Stimulated activated naive B cell treated with anti-CD40 and anti-IgM and Interleukin-4, amounts not matched to agents 10 μg/mL and 1 μg/mL and 100 μg/mL, for 72 hours (primary cell): ENCODE measurements around the gene CHST13.

Experiments used
- ATAC-seq, 2 donors: fragments of 150-1000 bp; cut with Tn5 transposase; replicated peaks; 2 replicates each; pipeline ENCODE4 v1.10.0; 2021; ENCODE audit warnings: moderate library complexity in 1 of 2
- DNase-seq: peaks from one replicate; pipeline ENCODE4 v3.0.0; 2021
- H3K27ac Mint-ChIP-seq: one replicate; pipeline ENCODE4 v1.8.0; 2022; ENCODE audit warnings: mild to moderate bottlenecking, mixed read lengths
- H3K27me3 Mint-ChIP-seq, 2 donors: one replicate each; pipeline ENCODE4 v1.8.0; 2022; ENCODE audit warnings: mixed read lengths in 2 of 2
- H3K36me3 Mint-ChIP-seq, 2 donors: one replicate each; pipeline ENCODE4 v1.8.0; 2022; ENCODE audit warnings: mixed read lengths in 2 of 2, mild to moderate bottlenecking in 1 of 2
- H3K4me1 Mint-ChIP-seq, 2 donors: one replicate each; pipeline ENCODE4 v1.8.0; 2022; ENCODE audit warnings: mixed read lengths in 2 of 2, mild to moderate bottlenecking in 1 of 2
- H3K4me3 Mint-ChIP-seq, 2 donors: one replicate each; pipeline ENCODE4 v1.8.0; 2022; ENCODE audit warnings: mild to moderate bottlenecking in 2 of 2, mixed read lengths in 2 of 2, moderate library complexity in 1 of 2
- H3K9me3 Mint-ChIP-seq, 2 donors: one replicate each; pipeline ENCODE4 v1.8.0; 2022; ENCODE audit warnings: mixed read lengths in 2 of 2, mild to moderate bottlenecking in 1 of 2

Gene CHST13

GRCh38 chr3:126541628-126542339, 17.8 kb downstream of the CHST13 start:
- Mint-ChIP-seq H3K36me3 (no peaks in the 10 kb centered on the region), H3K27ac (no peak overlapping the region), H3K4me3 (no peak overlapping the region), H3K4me1 (peaks cover 0 to 15% of the 10 kb centered on the region in 2 donors), H3K27me3 (peaks cover 14 to 20% of the 10 kb centered on the region in 2 donors), H3K9me3 (peaks cover 0 to 3% of the 10 kb centered on the region in 2 donors)
- DNase-seq: no peak
- no peak for ATAC-seq

- no peak overlapping the region for H3K27ac Mint-ChIP-seq
- ATAC-seq: no peak
- H3K27me3 Mint-ChIP-seq: peaks cover 9 to 20% of the 10 kb centered on the region in 2 donors
- no peak overlapping the region for H3K4me3 Mint-ChIP-seq
- H3K9me3 Mint-ChIP-seq: peaks cover 0 to 3% of the 10 kb centered on the region in 2 donors
- DNase-seq: no peak
- no peaks in the 10 kb centered on the region for H3K36me3 Mint-ChIP-seq
- peaks cover 0 to 15% of the 10 kb centered on the region in 2 donors for H3K4me1 Mint-ChIP-seq
Observed at GRCh38 chr3:126542340-126543241, 18.6 kb downstream of the CHST13 start.

- peaks cover 0 to 15% of the 10 kb centered on the region in 2 donors for H3K4me1 Mint-ChIP-seq
- H3K9me3 Mint-ChIP-seq: peaks cover 0 to 3% of the 10 kb centered on the region in 2 donors
- no peak overlapping the region for H3K4me3 Mint-ChIP-seq
- no peak for ATAC-seq
- peaks cover 9 to 20% of the 10 kb centered on the region in 2 donors for H3K27me3 Mint-ChIP-seq
- DNase-seq: no peak
- H3K27ac Mint-ChIP-seq: no peak overlapping the region
- no peaks in the 10 kb centered on the region for H3K36me3 Mint-ChIP-seq
Observed at GRCh38 chr3:126543457-126544061, 19.6 kb downstream of the CHST13 start.

- Mint-ChIP-seq H3K4me1 (peaks cover 0 to 15% of the 10 kb centered on the region in 2 donors), H3K9me3 (peaks cover 0 to 3% of the 10 kb centered on the region in 2 donors), H3K27me3 (peaks cover 8 to 19% of the 10 kb centered on the region in 2 donors), H3K27ac (no peak overlapping the region), H3K36me3 (no peaks in the 10 kb centered on the region), H3K4me3 (no peak overlapping the region)
- DNase-seq: no peak
- no peak for ATAC-seq
Observed at GRCh38 chr3:126544596-126545281, 20.8 kb downstream of the CHST13 start.

DNA sequence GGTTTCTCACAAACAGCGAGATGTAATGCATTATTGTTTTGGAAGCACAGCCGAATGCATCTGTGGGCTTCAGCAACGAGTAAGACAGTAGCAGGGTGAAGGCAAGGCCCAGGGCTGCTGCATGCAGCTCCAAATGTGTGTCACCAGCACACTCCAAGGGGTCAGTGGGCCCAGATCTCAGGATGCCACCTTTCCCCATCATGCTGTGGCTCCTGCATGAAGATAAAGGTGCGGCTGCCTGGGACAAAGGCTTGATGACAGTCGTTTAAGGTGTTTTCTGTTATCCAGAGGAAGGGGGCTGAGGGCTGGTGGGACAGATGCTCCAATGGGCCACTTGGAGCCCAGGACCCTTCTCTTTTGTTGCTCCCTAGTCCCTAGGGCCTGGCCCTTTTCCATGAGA, 21.6 kb downstream of the CHST13 start:
- DNase-seq (no peak), ATAC-seq (no peak)
- peaks cover 0 to 13% of the 10 kb centered on the region in 2 donors for H3K4me1 Mint-ChIP-seq
- no peak overlapping the region for H3K4me3 Mint-ChIP-seq
- peaks cover 8 to 19% of the 10 kb centered on the region in 2 donors for H3K27me3 Mint-ChIP-seq
- H3K36me3 Mint-ChIP-seq: no peaks in the 10 kb centered on the region
- H3K9me3 Mint-ChIP-seq: peaks cover 0 to 1% of the 10 kb centered on the region in 2 donors
- H3K27ac Mint-ChIP-seq: no peak overlapping the region

- H3K27me3 Mint-ChIP-seq: peaks cover 13 to 19% of the 10 kb centered on the region in 2 donors
- DNase-seq (no peak), ATAC-seq (no peak)
- H3K27ac Mint-ChIP-seq: no peak overlapping the region
- peaks cover 0 to 1% of the 10 kb centered on the region in 2 donors for H3K9me3 Mint-ChIP-seq
- H3K36me3 Mint-ChIP-seq: no peaks in the 10 kb centered on the region
- no peak overlapping the region for H3K4me3 Mint-ChIP-seq
- peaks cover 0 to 8% of the 10 kb centered on the region in 2 donors for H3K4me1 Mint-ChIP-seq
Observed at GRCh38 chr3:126546013-126546412, 22.1 kb downstream of the CHST13 start.

DNA sequence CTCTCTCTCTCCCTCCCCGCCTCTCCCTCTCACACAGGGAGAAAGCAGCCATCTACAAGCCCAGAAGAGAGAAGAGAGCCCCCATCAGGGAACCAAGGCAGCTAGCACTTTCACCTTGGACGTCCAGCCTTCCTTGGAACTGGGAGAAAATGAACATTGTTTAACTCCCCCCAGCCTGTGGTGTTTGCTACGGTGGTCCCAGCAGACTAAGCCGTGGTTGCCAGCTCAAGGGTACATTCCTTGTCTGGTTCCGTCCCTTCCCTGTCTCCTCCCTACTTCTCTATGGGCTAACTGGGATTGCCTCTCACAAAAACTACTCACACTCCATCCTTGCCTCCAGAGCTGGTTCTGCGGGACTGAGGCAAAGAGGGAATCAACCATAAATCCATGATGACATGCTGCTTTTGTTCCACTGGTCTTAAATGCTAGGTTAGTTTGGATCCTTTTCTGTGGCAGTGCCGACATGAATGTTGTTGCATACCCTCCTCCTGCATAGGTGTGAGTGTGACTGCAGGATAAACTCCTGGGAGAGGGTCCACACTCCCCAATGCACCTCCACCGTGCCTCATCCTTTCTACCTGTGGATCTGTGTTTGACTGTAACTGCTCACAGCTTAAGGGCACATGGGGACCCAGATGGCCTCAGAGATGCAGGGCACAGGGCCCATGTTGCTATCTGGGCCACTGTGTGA, 22.7 kb downstream of the CHST13 start:
- no peak overlapping the region for H3K27ac Mint-ChIP-seq
- peaks cover 11 to 17% of the 10 kb centered on the region in 2 donors for H3K27me3 Mint-ChIP-seq
- no peaks in the 10 kb centered on the region for H3K9me3 Mint-ChIP-seq
- H3K4me1 Mint-ChIP-seq: peaks cover 0 to 4% of the 10 kb centered on the region in 2 donors
- no peak overlapping the region for H3K4me3 Mint-ChIP-seq
- ATAC-seq: no peak
- no peak for DNase-seq
- H3K36me3 Mint-ChIP-seq: no peaks in the 10 kb centered on the region

DNA sequence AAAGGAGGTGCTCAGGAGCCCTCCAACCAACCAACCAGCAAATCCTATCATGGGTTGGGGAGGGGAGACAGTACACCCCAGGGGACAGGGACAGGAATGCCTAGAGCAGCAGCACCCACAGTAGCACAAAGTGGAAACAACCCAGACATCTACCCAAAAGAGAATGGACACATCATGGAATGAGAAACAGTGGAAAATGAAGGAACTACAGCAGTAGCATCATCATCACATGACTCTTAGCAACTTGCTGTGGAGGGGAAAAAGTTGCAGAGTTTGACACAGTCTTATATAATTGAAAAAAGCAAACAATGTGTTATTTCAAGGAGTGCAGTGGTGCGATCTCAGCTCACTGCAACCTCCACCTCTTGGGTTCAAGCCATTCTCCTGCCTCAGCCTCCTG, 23.8 kb downstream of the CHST13 start:
- ATAC-seq: no peak
- Mint-ChIP-seq H3K4me3 (no peak overlapping the region), H3K36me3 (no peaks in the 10 kb centered on the region), H3K27ac (no peak overlapping the region), H3K9me3 (no peaks in the 10 kb centered on the region), H3K4me1 (no peaks in the 10 kb centered on the region), H3K27me3 (peaks cover 11 to 17% of the 10 kb centered on the region in 2 donors)
- DNase-seq: no peak

- no peaks in the 10 kb centered on the region for H3K36me3 Mint-ChIP-seq
- DNase-seq: no peak
- H3K4me1 Mint-ChIP-seq: no peaks in the 10 kb centered on the region
- ATAC-seq: no peak
- H3K27me3 Mint-ChIP-seq: peaks cover 11 to 17% of the 10 kb centered on the region in 2 donors
- no peaks in the 10 kb centered on the region for H3K9me3 Mint-ChIP-seq
- H3K27ac Mint-ChIP-seq: no peak overlapping the region
- no peak overlapping the region for H3K4me3 Mint-ChIP-seq
Observed at GRCh38 chr3:126548556-126549466, 24.9 kb downstream of the CHST13 start.

DNA sequence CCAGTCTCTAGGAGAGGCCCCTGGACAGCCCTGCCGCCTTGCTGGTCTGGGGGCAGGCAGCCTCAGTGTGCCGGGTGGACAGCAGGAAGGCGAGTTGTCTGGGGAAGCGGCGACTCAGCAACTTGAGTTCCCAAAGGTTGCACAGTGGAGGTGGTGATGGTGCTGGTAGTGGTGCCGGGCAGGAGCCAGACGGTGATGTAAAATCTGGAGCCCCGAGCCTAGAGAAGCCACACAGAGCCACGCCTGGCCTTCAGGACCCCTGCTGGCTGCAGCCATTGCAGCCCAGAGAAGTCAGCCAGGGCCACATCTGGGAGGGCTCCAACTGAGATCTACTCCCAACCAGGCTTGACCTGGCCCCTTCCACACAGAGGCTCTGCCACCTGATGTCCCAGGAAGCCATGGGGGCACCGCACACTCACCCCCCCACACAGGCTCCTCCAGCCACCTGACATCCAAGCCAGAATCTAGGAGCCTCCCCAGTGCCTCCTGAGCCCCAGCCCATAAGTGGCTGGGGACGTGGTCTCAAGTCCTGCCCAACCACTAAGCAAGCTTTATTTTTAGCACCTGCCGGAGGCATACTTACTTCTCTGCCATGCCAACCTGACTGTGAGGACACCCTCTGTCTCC, 26.0 kb downstream of the CHST13 start:
- Mint-ChIP-seq H3K27ac (no peak overlapping the region), H3K4me1 (no peaks in the 10 kb centered on the region), H3K36me3 (no peaks in the 10 kb centered on the region), H3K27me3 (peaks cover 11 to 17% of the 10 kb centered on the region in 2 donors), H3K4me3 (no peak overlapping the region), H3K9me3 (no peaks in the 10 kb centered on the region)
- no peak for ATAC-seq
- no peak for DNase-seq

GRCh38 chr3:126550488-126551051, 26.6 kb downstream of the CHST13 start:
- Mint-ChIP-seq H3K9me3 (no peaks in the 10 kb centered on the region), H3K27ac (no peak overlapping the region), H3K27me3 (peaks cover 11 to 17% of the 10 kb centered on the region in 2 donors), H3K4me1 (no peaks in the 10 kb centered on the region), H3K4me3 (no peak overlapping the region), H3K36me3 (no peaks in the 10 kb centered on the region)
- ATAC-seq (no peak), DNase-seq (no peak)

DNA sequence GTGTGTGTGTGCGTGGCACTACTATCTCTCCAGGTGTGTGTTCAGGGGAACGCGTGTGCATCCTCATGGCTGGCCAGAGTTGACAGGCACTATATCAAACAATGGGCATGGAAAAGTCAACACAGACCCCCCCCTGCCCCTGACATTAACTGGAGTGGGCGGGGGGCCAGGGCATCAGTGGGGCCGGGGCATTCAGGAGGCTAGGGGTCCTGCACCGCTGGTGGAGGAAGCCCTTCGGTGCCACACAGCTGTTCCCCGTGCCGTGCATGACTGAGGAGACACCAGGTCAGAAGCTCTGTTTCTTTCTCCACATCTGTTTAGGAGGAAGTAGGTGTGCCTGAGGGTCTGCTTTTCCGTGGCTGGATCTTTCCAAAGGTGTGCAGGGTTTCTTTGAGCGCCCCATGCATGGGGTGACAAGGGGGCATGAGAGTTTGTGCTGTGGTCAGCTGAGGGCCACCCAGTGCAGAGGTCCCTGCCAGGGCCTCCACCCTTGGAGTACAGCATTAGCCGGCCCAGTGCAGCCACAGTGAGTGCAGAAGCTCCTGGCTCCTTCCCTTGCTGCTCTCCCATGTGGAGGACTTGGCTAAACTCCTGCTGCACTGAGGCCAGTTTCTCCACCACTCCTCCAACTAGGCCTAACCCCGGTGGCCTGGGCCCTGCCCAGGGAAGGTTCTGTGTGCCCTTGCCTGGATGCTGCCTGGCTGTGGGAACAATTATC, 27.3 kb downstream of the CHST13 start:
- H3K27me3 Mint-ChIP-seq: peaks cover 11 to 17% of the 10 kb centered on the region in 2 donors
- DNase-seq (no peak), ATAC-seq (no peak)
- H3K4me1 Mint-ChIP-seq: no peaks in the 10 kb centered on the region
- H3K4me3 Mint-ChIP-seq: no peak overlapping the region
- H3K9me3 Mint-ChIP-seq: no peaks in the 10 kb centered on the region
- H3K27ac Mint-ChIP-seq: no peak overlapping the region
- H3K36me3 Mint-ChIP-seq: no peaks in the 10 kb centered on the region
